WTC11 (cell line): ENCODE data around the gene HOXD8. TPM values are rescaled to one million over a fixed set of nuclear protein-coding genes. Genes with fewer than 3 reads are reported as not detected.

ENCODE experiments used
- ATAC-seq: fragments of 200-7000 bp; cut with Tn5 transposase; 2 replicates; pipeline ENCODE4 v1.10.0; 2021; ENCODE audit warnings: mild to moderate bottlenecking, moderate library complexity
- CTCF ChIA-PET: fragments of 300-600 bp; sonication (Branson Sonifier 250); formaldehyde crosslinking; loops from one replicate; lab custom pipeline; 2021; ENCODE audit warnings: antibody characterized with exemption; lab: Charles Lee
- POLR2A ChIA-PET: fragments of 350-600 bp; sonication (Branson Sonifier 250); formaldehyde crosslinking; loops from one replicate; lab custom pipeline; 2021; ENCODE audit warnings: antibody characterized with exemption; lab: Charles Lee
- DNase-seq: peaks from one replicate; pipeline ENCODE4 v3.0.0; 2021; ENCODE audit warnings: low spot score
- H3K27ac Mint-ChIP-seq: 2 replicates; pipeline ENCODE4 v1.8.0; 2021; ENCODE audit warnings: mixed read lengths
- H3K27me3 Mint-ChIP-seq: 2 replicates; pipeline ENCODE4 v1.8.0; 2021; ENCODE audit warnings: low read depth, mild to moderate bottlenecking, moderate library complexity, mixed read lengths
- H3K36me3 Mint-ChIP-seq: 2 replicates; pipeline ENCODE4 v1.8.0; 2021; ENCODE audit warnings: mixed read lengths
- H3K4me1 Mint-ChIP-seq: 2 replicates; pipeline ENCODE4 v1.8.0; 2022; ENCODE audit warnings: mixed read lengths
- H3K4me3 Mint-ChIP-seq: 2 replicates; pipeline ENCODE4 v1.8.0; 2021; ENCODE audit warnings: mild to moderate bottlenecking, moderate library complexity, mixed read lengths
- H3K9me3 Mint-ChIP-seq: 2 replicates; pipeline ENCODE4 v1.8.0; 2021; ENCODE audit warnings: mixed read lengths
- AFF4 ChIP-seq: sonication (generic); formaldehyde crosslinking; IDR thresholded peaks from 2 replicates; pipeline ENCODE4 v1.8.1; 2023; ENCODE audit warnings: mild to moderate bottlenecking, missing genetic modification reagents, borderline replicate concordance
- ATF1 ChIP-seq: sonication (generic); formaldehyde crosslinking; IDR thresholded peaks from 2 replicates; pipeline ENCODE4 v1.8.1; 2023; ENCODE audit warnings: mild to moderate bottlenecking, moderate library complexity, missing genetic modification reagents
- CREB1 ChIP-seq: sonication (generic); formaldehyde crosslinking; IDR thresholded peaks from 2 replicates; pipeline ENCODE4 v1.8.0; 2023; ENCODE audit warnings: mild to moderate bottlenecking, missing genetic modification reagents
- CREM ChIP-seq: sonication (generic); formaldehyde crosslinking; IDR thresholded peaks from 2 replicates; pipeline ENCODE4 v1.8.1; 2022; ENCODE audit warnings: mild to moderate bottlenecking, missing genetic modification reagents, moderate library complexity
- E2F4 ChIP-seq: sonication (generic); formaldehyde crosslinking; IDR thresholded peaks from 2 replicates; pipeline ENCODE4 v1.8.1; 2022; ENCODE audit warnings: low read depth, mild to moderate bottlenecking, moderate library complexity, missing genetic modification reagents, borderline replicate concordance
- EMX1 ChIP-seq: fragments of 250-450 bp; sonication (Bioruptor Pico); IDR thresholded peaks from 2 replicates; pipeline ENCODE4 v1.8.0; 2021; ENCODE audit warnings: mild to moderate bottlenecking
- FOXP4 ChIP-seq: sonication (generic); formaldehyde crosslinking; IDR thresholded peaks from 2 replicates; pipeline ENCODE4 v1.8.0; 2022; ENCODE audit warnings: mild to moderate bottlenecking, missing genetic modification reagents
- GRHL2 ChIP-seq: fragments of 250-450 bp; sonication (Bioruptor Pico); IDR thresholded peaks from 2 replicates; pipeline ENCODE4 v1.8.0; 2022; ENCODE audit warnings: mild to moderate bottlenecking, moderate library complexity; ENCODE audit not compliant: insufficient replicate concordance, severe bottlenecking
- MAX ChIP-seq: sonication (generic); formaldehyde crosslinking; IDR thresholded peaks from 2 replicates; pipeline ENCODE4 v1.8.0; 2022; ENCODE audit warnings: mild to moderate bottlenecking, missing genetic modification reagents
- NFYB ChIP-seq: sonication (generic); formaldehyde crosslinking; conservative IDR thresholded peaks from 2 replicates; pipeline ENCODE4 v1.8.0; 2022; ENCODE audit warnings: low read depth, missing genetic modification reagents
- NR1H2 ChIP-seq: sonication (generic); formaldehyde crosslinking; IDR thresholded peaks from 2 replicates; pipeline ENCODE4 v1.9.0; 2021; ENCODE audit warnings: mild to moderate bottlenecking, moderate library complexity, missing genetic modification reagents
- SOX15 ChIP-seq: fragments of 250-450 bp; sonication (Bioruptor Pico); IDR thresholded peaks from 2 replicates; pipeline ENCODE4 v1.9.0; 2021; ENCODE audit warnings: mild to moderate bottlenecking
- ZNF317 ChIP-seq: sonication (generic); formaldehyde crosslinking; IDR thresholded peaks from 2 replicates; pipeline ENCODE4 v1.8.1; 2023; ENCODE audit warnings: low read depth, mild to moderate bottlenecking, moderate library complexity, missing genetic modification reagents, borderline replicate concordance
- ZNF671 ChIP-seq: fragments of 250-450 bp; sonication (Bioruptor Pico); IDR thresholded peaks from 2 replicates; pipeline ENCODE4 v1.8.0; 2021; ENCODE audit warnings: mild to moderate bottlenecking
- total RNA-seq: library from RNA; stranded (reverse); gene quantifications from 3 replicates; pipeline ENCODE4 v1.2.3, GENCODE V29; 2021
- TF ChIP-seq, protein P1 (sequence below): sonication (generic); formaldehyde crosslinking; IDR thresholded peaks from 2 replicates; pipeline ENCODE4 v1.8.1; 2023; ENCODE audit warnings: mild to moderate bottlenecking, missing genetic modification reagents
- TF ChIP-seq, protein P2 (sequence below): sonication (generic); formaldehyde crosslinking; IDR thresholded peaks from 2 replicates; pipeline ENCODE4 v1.8.0; 2023; ENCODE audit warnings: mild to moderate bottlenecking, missing genetic modification reagents
- TF ChIP-seq, protein P3 (sequence below): sonication (generic); formaldehyde crosslinking; IDR thresholded peaks from 2 replicates; pipeline ENCODE4 v1.8.0; 2023; ENCODE audit warnings: missing genetic modification reagents
- TF ChIP-seq, protein P4 (sequence below): fragments of 250-450 bp; sonication (Bioruptor Pico); IDR thresholded peaks from 2 replicates; pipeline ENCODE4 v2.1.2; 2022; ENCODE audit warnings: mild to moderate bottlenecking, moderate library complexity

Gene HOXD8
- total RNA-seq, 1 experiment from 2014 or later: not detected

- TF ChIP-seq, protein P1, sequence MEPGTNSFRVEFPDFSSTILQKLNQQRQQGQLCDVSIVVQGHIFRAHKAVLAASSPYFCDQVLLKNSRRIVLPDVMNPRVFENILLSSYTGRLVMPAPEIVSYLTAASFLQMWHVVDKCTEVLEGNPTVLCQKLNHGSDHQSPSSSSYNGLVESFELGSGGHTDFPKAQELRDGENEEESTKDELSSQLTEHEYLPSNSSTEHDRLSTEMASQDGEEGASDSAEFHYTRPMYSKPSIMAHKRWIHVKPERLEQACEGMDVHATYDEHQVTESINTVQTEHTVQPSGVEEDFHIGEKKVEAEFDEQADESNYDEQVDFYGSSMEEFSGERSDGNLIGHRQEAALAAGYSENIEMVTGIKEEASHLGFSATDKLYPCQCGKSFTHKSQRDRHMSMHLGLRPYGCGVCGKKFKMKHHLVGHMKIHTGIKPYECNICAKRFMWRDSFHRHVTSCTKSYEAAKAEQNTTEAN (CRISPR knock-in tag): 0 out of 2 replicates have a peak, but pooled peaks have one; percentile 54
- TF ChIP-seq MAX (CRISPR knock-in tag) (peak; percentile 80; the same call in 1 of the 2 replicates), GRHL2 (CRISPR knock-in tag) (no peak), FOXP4 (0 out of 2 replicates have a peak, but pooled peaks have one; percentile 55)
These were observed 48.7 kb upstream of the HOXD8 start (continued) for GRCh38 chr2:176080540-176081375.

DNA sequence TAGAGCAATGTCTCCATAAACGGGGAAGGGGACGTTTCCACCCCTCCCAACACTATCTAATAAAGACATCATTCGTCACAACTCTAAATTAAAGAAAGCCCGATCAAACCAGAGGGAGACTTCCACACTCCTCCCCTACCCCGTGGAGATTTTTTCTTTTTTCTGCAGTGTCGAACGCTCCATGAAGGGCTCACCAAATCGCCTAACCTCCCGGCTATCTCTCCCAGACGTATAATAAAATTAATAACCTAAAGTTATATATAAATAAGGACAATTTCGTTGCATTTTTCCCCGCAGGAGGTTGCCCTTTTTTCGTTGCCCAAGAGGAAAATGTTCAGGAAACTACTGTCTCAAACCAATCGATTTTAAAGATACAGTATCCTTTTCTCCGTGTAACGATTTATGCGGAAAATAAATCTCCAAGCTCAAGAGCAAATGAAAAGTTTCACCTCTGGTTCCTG, 48.1 kb upstream of the HOXD8 start:
- ATAC-seq: no peak
- Mint-ChIP-seq H3K4me1 (peaks cover 49% of the 10 kb centered on the region), H3K36me3 (peaks cover 3% of the 10 kb centered on the region; the same call in 1 of the 2 replicates), H3K27me3 (peaks cover 98% of the 10 kb centered on the region), H3K9me3 (no peaks in the 10 kb centered on the region), H3K4me3 (peak overlapping the region; percentile 63), H3K27ac (no peak overlapping the region)
- ChIA-PET POLR2A (no interaction called here), CTCF (interaction anchor here (1.2 to 4.6 kb wide), 5 partner anchors 10 to 391 kb away, joined by 4 to 56 read pairs (median 12); no protein-coding TSS in a partner anchor)
- no peak for DNase-seq
- TF ChIP-seq, protein P2, sequence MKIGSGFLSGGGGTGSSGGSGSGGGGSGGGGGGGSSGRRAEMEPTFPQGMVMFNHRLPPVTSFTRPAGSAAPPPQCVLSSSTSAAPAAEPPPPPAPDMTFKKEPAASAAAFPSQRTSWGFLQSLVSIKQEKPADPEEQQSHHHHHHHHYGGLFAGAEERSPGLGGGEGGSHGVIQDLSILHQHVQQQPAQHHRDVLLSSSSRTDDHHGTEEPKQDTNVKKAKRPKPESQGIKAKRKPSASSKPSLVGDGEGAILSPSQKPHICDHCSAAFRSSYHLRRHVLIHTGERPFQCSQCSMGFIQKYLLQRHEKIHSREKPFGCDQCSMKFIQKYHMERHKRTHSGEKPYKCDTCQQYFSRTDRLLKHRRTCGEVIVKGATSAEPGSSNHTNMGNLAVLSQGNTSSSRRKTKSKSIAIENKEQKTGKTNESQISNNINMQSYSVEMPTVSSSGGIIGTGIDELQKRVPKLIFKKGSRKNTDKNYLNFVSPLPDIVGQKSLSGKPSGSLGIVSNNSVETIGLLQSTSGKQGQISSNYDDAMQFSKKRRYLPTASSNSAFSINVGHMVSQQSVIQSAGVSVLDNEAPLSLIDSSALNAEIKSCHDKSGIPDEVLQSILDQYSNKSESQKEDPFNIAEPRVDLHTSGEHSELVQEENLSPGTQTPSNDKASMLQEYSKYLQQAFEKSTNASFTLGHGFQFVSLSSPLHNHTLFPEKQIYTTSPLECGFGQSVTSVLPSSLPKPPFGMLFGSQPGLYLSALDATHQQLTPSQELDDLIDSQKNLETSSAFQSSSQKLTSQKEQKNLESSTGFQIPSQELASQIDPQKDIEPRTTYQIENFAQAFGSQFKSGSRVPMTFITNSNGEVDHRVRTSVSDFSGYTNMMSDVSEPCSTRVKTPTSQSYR (CRISPR knock-in tag): no peak
- TF ChIP-seq CREM (CRISPR knock-in tag): no peak
- TF ChIP-seq, protein P3, sequence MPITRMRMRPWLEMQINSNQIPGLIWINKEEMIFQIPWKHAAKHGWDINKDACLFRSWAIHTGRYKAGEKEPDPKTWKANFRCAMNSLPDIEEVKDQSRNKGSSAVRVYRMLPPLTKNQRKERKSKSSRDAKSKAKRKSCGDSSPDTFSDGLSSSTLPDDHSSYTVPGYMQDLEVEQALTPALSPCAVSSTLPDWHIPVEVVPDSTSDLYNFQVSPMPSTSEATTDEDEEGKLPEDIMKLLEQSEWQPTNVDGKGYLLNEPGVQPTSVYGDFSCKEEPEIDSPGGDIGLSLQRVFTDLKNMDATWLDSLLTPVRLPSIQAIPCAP (CRISPR knock-in tag): no peak
- TF ChIP-seq, protein P4, sequence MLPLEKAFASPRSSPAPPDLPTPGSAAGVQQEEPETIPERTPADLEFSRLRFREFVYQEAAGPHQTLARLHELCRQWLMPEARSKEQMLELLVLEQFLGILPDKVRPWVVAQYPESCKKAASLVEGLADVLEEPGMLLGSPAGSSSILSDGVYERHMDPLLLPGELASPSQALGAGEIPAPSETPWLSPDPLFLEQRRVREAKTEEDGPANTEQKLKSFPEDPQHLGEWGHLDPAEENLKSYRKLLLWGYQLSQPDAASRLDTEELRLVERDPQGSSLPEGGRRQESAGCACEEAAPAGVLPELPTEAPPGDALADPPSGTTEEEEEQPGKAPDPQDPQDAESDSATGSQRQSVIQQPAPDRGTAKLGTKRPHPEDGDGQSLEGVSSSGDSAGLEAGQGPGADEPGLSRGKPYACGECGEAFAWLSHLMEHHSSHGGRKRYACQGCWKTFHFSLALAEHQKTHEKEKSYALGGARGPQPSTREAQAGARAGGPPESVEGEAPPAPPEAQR (CRISPR knock-in tag): no peak
- no peak for TF ChIP-seq EMX1 (CRISPR knock-in tag)
- no peak for TF ChIP-seq SOX15 (CRISPR knock-in tag)
- TF ChIP-seq E2F4 (CRISPR knock-in tag): no peak
- no peak for TF ChIP-seq ZNF317 (CRISPR knock-in tag)
- TF ChIP-seq ZNF671 (CRISPR knock-in tag): no peak
- no peak for TF ChIP-seq NFYB
- TF ChIP-seq CREB1 (CRISPR knock-in tag): no peak
- no peak for TF ChIP-seq AFF4 (CRISPR knock-in tag)
- no peak for TF ChIP-seq NR1H2 (CRISPR knock-in tag)
- no peak for TF ChIP-seq ATF1 (CRISPR knock-in tag)
